HCT116 (cell line): ENCODE results near the gene TYR.

Source experiments
- CEBPB ChIP-seq: IDR thresholded peaks from 2 replicates; pipeline ENCODE4 v1.6.1; 2012; ENCODE audit warnings: low read depth
- EGR1 ChIP-seq: IDR thresholded peaks from 2 replicates; pipeline ENCODE4 v1.6.1; 2012; ENCODE audit warnings: low read depth
- EZH2 ChIP-seq: fragments of 200-600 bp; sonication (generic); IDR thresholded peaks from 2 replicates; pipeline ENCODE4 v1.6.1; 2017; ENCODE audit warnings: antibody characterized with exemption, mixed run types
- POLR2A ChIP-seq: IDR thresholded peaks from 2 replicates; pipeline ENCODE4 v1.7.0; 2011; ENCODE audit warnings: borderline replicate concordance; ENCODE audit not compliant: insufficient read depth, insufficient read length; ENCODE audit errors: extremely low read depth
- POLR2AphosphoS5 ChIP-seq: IDR thresholded peaks from 2 replicates; pipeline ENCODE4 v1.6.1; 2011; ENCODE audit warnings: mild to moderate bottlenecking, low read depth, low read length, moderate library complexity
- RAD21 ChIP-seq: IDR thresholded peaks from 2 replicates; pipeline ENCODE4 v1.6.1; 2012; ENCODE audit warnings: low read depth, mild to moderate bottlenecking
- SP1 ChIP-seq: IDR thresholded peaks from 2 replicates; pipeline ENCODE4 v1.6.1; 2012; ENCODE audit warnings: low read depth
- TCF7L2 ChIP-seq: IDR thresholded peaks from 2 replicates; pipeline ENCODE4 v1.7.0; 2011; ENCODE audit warnings: borderline replicate concordance, inconsistent platforms; ENCODE audit not compliant: insufficient read depth, insufficient read length; ENCODE audit errors: extremely low read depth
- YY1 ChIP-seq: IDR thresholded peaks from 2 replicates; pipeline ENCODE4 v1.6.1; 2011; ENCODE audit warnings: low read length, low read depth, moderate library complexity, mild to moderate bottlenecking; ENCODE audit not compliant: insufficient replicate concordance; ENCODE audit errors: extremely low read depth
- ZFX ChIP-seq: fragments of 450-650 bp; IDR thresholded peaks from 2 replicates; pipeline ENCODE4 v1.6.1; 2017
- ZNF274 ChIP-seq: fragments of 200-500 bp; sonication (Bioruptor generic); IDR thresholded peaks from 2 replicates; pipeline ENCODE4 v1.6.1; 2014; ENCODE audit warnings: mild to moderate bottlenecking, low read depth, low read length, inconsistent platforms
- TF ChIP-seq, protein P1 (sequence below), 3 experiments: fragments of 200-600 bp in 1 of 3; sonication (generic) in 1 of 3; IDR thresholded peaks in 2 of 3; conservative IDR thresholded peaks in 1 of 3; 2 replicates each; pipeline ENCODE4 v1.5.1; 2012 to 2017; ENCODE audit warnings: low read depth in 2 of 3, low read length in 2 of 3, antibody characterized with exemption in 1 of 3, borderline replicate concordance in 1 of 3, control low read depth in 1 of 3, mild to moderate bottlenecking in 1 of 3, mixed read lengths in 1 of 3, mixed run types in 1 of 3, moderate library complexity in 1 of 3; ENCODE audit not compliant: insufficient read depth in 1 of 3
- TF ChIP-seq, protein P2 (sequence below): IDR thresholded peaks from 2 replicates; pipeline ENCODE4 v1.6.1; 2012; ENCODE audit warnings: low read depth

DNA sequence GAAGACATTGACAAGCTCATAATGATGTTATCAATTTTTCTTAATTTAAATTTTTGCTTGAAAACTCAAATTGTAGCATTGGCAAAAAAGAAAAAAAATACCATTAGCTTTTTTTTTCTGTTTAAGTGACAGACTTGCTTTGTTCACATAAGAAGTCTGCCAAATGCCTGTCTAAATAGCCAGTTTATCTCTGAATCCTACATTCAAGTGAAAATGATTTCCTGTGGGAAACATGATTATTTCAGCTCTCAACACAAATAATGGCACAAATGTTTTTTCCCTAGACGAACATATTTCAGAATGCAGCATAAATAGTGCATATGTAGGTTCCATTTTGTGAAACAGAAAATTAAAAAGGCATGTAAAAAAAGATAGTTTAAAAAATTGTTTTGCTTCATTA, 23.5 kb downstream of the TYR start:
- TF ChIP-seq POLR2A (no peak), TCF7L2 (no peak), ZFX (no peak), RAD21 (no peak), SP1 (no peak), POLR2AphosphoS5 (no peak), YY1 (no peak), CEBPB (no peak), EGR1 (no peak), ZNF274 (no peak), EZH2 (no peak)
- TF ChIP-seq, protein P1, sequence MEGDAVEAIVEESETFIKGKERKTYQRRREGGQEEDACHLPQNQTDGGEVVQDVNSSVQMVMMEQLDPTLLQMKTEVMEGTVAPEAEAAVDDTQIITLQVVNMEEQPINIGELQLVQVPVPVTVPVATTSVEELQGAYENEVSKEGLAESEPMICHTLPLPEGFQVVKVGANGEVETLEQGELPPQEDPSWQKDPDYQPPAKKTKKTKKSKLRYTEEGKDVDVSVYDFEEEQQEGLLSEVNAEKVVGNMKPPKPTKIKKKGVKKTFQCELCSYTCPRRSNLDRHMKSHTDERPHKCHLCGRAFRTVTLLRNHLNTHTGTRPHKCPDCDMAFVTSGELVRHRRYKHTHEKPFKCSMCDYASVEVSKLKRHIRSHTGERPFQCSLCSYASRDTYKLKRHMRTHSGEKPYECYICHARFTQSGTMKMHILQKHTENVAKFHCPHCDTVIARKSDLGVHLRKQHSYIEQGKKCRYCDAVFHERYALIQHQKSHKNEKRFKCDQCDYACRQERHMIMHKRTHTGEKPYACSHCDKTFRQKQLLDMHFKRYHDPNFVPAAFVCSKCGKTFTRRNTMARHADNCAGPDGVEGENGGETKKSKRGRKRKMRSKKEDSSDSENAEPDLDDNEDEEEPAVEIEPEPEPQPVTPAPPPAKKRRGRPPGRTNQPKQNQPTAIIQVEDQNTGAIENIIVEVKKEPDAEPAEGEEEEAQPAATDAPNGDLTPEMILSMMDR (IDR thresholded peaks at IDR 0.05 in 2 of 3, conservative IDR thresholded peaks at IDR 0.05 in 1 of 3; ENCODE audit: borderline replicate concordance in 1 of 3, insufficient read depth in 1 of 3, low read depth in 2 of 3, low read length in 2 of 3): no peak
- TF ChIP-seq, protein P2, sequence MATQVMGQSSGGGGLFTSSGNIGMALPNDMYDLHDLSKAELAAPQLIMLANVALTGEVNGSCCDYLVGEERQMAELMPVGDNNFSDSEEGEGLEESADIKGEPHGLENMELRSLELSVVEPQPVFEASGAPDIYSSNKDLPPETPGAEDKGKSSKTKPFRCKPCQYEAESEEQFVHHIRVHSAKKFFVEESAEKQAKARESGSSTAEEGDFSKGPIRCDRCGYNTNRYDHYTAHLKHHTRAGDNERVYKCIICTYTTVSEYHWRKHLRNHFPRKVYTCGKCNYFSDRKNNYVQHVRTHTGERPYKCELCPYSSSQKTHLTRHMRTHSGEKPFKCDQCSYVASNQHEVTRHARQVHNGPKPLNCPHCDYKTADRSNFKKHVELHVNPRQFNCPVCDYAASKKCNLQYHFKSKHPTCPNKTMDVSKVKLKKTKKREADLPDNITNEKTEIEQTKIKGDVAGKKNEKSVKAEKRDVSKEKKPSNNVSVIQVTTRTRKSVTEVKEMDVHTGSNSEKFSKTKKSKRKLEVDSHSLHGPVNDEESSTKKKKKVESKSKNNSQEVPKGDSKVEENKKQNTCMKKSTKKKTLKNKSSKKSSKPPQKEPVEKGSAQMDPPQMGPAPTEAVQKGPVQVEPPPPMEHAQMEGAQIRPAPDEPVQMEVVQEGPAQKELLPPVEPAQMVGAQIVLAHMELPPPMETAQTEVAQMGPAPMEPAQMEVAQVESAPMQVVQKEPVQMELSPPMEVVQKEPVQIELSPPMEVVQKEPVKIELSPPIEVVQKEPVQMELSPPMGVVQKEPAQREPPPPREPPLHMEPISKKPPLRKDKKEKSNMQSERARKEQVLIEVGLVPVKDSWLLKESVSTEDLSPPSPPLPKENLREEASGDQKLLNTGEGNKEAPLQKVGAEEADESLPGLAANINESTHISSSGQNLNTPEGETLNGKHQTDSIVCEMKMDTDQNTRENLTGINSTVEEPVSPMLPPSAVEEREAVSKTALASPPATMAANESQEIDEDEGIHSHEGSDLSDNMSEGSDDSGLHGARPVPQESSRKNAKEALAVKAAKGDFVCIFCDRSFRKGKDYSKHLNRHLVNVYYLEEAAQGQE: no peak
